HL-60/S4 treated with retinoic acid at 250 ng/mL for 4 days and 3 days (cell line): Measurements from ENCODE around the gene ZNF155.
"Not testable (repeated sequence)": the region's sequence is repeated elsewhere in the genome, so short reads cannot be mapped to it uniquely, and the experiment has no call there.

Source experiments
- in situ Hi-C: fragments of 300-500 bp; cut with MboI; formaldehyde crosslinking; loops from 2 replicates; pipeline ENCODE4 v1.7.0; 2022; ENCODE audit warnings: low sequenced_read_pairs

Gene ZNF155

GRCh38 chr19:43983912-43984686, at the start of gene ZNF155:
ZNF155 (plus strand) TSS chr19:43984188; CDS start chr19:43988544, 4,356 bp downstream.
- in situ Hi-C loops, result no loop called here

GRCh38 chr19:43934985-43935708, 48.8 kb upstream of the ZNF155 start, which contains the start of gene ZNF45:
ZNF45 (minus strand) TSS chr19:43935282; CDS start chr19:43922185, 13,097 bp downstream.
- in situ Hi-C loops, result no loop called here

DNA sequence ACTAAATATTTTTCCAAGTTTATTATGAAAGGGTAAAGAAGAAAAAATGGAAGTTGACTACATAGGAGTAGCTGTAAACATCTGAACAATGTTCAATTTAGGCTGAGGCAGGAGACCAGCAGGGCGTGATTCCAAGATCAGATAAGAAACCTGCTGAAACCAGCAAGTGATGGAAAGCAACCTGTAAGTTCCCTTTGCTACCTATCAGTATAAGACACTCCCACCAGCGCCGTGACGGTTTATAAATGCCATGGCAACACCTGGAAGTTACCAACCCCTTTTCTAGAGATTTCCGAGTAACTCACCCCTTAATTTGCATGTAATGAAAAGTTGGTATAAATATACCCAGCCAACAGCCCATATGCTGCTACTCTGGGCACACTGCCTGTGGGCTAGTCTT, 47.8 kb upstream of the ZNF155 start:
- in situ Hi-C loops, result no loop called here

DNA sequence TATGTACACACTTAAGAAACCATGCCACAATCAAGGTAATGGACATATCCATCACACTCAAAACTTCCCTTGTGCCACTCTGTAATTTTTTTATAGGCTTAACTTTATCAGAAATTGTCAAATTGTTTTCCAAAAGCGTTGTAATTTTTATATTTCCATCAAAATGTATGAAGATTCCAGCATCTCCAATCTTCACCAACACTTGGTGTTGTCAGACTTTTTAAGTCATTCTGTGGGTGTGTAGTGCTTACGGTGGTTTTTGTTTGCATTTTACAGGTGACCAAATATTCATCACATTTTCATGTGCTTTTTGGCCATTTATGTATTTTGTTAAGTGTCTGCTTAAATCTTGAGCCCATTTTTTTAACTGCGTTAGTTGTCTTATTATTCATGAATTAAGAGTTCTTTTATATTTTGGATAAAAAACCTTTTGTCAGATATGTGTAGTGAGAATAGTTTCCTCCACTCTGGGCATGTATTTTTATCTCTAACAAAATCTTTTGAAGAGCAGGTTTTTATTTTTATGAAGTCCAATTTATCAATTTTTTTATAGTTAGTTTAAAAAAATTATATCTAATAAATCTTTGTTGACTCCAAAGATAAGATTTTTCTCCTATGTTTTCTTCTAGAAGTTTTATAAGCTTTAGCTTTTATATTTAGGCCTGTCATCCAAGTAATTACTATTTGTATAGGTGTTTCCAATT, 44.3 kb upstream of the ZNF155 start:
- in situ Hi-C loops, result no loop called here

DNA sequence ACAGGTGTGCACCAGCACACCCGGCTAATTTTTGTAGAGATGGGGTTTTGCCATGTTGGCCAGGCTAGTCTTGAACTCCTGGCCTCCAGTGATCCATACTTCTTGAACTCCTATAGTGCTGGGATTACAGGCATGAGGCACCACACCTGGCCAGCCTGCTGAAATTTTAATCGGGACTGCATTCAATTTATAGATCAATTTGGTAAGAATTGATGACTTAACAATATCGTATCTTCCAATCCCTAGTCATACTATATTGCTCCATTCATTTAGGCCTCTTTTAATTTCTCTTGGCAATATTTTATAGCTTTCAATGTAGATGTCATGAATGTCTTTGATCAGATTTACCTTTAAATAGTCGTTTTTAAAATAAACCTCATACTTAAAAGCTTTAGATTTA, 43.3 kb upstream of the ZNF155 start:
- in situ Hi-C loops, result no loop called here

DNA sequence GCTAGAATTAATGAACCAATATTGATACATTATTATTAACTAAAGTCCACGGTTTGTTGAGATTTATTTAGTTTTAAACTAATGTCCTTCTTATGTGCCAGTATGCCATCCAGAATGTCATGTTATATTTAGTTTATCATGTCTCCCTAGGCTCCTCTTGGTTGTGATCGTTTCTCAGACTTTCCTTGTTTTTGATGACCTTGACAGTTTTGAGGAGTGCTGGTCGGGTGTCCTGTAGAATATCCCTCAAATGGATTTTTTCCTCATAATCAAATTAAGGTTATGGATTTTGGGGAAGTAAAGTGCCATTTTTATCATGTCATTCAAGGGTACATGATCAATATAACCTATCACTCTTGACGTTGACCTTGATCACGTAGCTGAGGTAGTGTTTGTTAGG, 42.8 kb upstream of the ZNF155 start:
- in situ Hi-C loops, result no loop called here

DNA sequence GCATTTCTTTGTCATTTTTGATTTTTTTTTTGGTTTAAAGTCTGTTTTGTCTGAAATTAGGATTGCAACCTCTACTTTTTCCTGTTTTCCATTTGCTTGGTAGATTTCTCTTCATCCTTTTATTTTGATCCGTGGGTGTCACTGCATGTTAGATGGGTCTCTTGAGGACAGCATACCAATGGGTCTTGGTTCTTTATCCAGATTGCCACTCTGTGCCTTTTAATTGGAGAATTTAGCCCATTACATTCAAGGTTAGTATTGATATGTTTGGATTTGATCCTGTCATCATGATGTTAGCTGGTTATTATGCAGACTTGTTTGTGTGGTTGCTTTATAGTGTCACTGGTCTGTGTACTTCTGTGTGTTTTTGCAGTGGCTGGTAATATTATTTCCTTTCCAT, 36.6 kb upstream of the ZNF155 start:
- in situ Hi-C loops, result not testable (repeated sequence)

GRCh38 chr19:43949803-43950202, 34.2 kb upstream of the ZNF155 start:
- in situ Hi-C loops, result not testable (repeated sequence)

- in situ Hi-C loops, result no loop called here
Observed at GRCh38 chr19:43950834-43951645, 32.9 kb upstream of the ZNF155 start, which contains the start of gene ZNF221. ZNF221 (plus strand) TSS chr19:43951228; CDS start chr19:43962727, 11,499 bp downstream.

DNA sequence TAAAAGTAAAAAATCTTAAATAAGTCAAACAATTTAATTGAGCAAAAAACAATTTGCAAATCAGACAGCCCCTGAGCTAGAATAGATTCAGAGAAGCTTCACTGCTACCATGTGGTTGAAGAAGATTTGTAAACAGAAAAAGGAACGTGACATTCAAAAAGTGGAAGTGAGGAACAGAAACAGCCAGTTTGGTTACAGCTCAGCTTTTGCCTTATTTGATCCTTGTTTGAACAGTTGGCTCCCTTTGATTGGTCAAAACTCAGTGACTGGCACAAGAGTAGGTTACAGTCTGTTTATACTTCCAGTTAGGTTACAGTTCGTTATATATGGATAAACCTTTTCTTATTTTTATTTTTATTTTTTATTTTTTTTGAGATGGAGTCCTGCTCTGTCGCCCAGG, 27.2 kb upstream of the ZNF155 start:
- in situ Hi-C loops, result no loop called here

DNA sequence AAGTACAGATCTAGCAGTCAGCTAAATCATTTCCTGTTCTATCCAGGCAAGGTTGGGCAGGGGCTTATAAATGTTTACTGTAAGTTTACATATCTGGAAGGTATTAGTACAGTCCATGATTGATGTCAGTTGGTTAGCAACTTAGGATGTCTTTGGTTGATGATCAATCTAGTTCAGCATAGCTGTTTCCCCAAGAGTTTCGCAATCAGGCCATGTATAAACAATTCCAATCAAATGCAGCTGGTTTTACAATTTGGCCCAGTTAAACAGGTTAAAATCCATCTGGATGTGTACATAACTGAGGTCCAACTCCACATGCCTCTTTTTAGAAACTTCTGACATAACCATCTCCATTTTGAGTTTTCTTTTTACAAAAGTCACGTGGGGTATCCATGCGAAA, 26.1 kb upstream of the ZNF155 start:
- in situ Hi-C loops, result no loop called here

DNA sequence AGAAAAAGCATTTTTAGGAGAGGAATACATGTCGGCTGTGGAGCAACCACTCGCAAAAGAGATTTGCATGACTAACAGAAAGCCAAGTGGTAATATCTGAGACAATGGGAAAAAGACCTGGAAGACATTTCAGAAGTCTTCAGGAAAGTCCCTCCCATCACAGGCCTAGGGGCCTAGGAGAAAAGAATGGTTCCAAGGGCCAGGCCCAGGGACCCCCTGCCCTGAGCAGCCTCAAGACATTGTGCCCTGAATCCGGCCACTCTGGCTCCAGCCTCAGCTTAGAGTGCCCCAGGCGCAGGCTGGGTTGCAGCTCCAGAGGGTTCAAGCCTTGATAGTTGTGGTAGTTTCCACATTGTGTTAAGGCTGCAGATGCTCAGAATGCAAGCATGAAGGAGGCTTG, 23.6 kb upstream of the ZNF155 start:
- in situ Hi-C loops, result no loop called here

GRCh38 chr19:43966079-43966694, 17.8 kb upstream of the ZNF155 start:
- in situ Hi-C loops, result no loop called here

GRCh38 chr19:43976732-43977131, 7.3 kb upstream of the ZNF155 start:
- in situ Hi-C loops, result no loop called here

GRCh38 chr19:43983544-43983911, 460 bp upstream of the ZNF155 start:
- in situ Hi-C loops, result no loop called here

GRCh38 chr19:43984687-43985000, 656 bp downstream of the ZNF155 start:
- in situ Hi-C loops, result no loop called here

- in situ Hi-C loops, result no loop called here
Observed at GRCh38 chr19:43997631-43998290, 13.8 kb downstream of the ZNF155 start.

GRCh38 chr19:44002212-44002565, 18.2 kb downstream of the ZNF155 start:
- in situ Hi-C loops, result no loop called here

GRCh38 chr19:44002566-44003460, 18.8 kb downstream of the ZNF155 start, which contains the start of gene ZNF230:
ZNF230 (plus strand) TSS chr19:44002957; CDS start chr19:44007079, 4,122 bp downstream.
- in situ Hi-C loops, result no loop called here
